Measurements from ENCODE around the gene RBPJ.
"Not testable (repeated sequence)": the region's sequence is repeated elsewhere in the genome, so short reads cannot be mapped to it uniquely, and the experiment has no call there.

Gene RBPJ

DNA sequence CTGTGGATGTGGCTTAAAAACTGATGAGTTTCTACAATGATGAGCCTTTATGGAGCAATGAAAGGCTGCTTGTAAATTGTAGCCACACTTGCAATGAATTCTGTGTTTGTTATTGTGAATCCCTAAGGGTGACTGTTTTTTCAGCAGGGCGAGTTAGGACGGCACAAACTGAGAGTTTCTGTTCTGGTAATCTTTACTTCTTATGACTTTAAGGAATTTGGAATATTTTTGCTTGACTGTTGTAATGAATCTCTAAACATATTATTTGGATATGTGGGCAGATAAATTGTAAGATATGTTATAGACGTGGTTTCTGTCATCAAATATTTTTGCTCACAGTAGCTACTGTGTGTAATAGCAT lies 22.2 kb downstream of the RBPJ start:
- DNase-seq = no peak

DNA sequence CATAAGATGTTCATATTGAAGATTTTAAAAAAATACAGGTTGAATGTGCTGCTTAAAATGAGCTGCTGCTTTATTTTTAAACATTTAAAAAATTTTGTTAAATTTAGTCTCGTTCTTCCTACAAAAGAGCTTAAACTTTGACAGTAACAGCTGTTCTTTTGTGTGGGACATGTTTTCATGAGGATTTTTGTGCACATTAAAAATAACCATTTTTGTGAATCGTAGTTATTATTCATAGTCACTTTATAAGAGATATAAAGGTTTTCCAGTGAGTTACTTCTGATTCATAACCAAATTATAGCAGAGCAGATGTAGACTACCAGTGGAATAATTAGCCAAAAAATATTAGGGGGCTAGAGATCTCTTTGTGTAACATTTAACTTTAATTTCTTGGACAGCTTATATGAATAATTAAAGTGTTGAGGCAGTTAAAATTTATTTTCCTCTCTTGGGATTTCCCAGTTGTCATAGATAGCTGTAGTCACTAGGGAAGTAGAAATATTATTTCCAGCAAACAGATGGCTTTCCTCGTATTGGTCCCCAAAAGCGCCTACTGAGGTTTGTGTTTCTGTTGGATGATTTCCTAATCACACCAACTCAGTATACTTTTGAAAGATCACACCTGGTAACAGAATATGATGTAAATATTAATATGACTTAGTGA lies 24.2 kb downstream of the RBPJ start:
- no peak for DNase-seq

DNA sequence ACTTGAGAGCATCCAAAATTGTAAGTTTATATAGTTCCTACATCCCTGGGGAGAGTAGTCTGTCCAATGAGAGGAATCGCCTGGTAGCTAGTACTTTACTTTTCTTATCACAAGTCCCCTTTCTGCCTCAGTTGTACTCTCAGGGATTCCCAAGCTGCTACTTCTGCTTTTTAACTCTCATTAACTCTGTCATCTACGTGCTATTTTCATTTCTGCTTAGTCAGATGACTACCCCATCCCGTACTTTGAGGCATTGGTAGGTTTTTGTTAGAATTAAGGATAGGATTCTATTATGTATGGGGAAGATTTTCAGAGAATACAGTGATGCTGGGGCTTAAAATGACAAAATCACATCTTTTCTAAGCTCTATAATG lies 24.7 kb downstream of the RBPJ start:
- DNase-seq = no peak

DNA sequence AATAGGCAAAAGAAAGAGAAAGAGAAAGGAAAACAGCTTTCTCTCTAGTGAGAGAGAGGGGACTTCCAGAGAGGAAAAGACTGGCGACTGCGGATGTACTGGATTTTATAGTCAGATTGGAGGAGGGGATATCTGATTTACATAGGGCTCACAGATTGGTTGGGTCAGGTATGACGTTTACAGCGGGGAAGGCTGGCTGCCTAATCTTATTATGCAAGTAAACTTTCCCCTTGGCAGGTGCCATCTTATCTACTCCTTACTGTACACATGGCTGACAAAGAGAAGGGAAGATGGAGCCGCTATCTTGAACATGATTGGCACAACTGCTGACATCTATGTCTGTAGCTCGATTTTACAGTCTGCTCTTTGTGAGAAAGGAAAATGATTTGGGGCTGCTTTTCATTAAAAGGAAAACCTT lies 25.4 kb downstream of the RBPJ start:
- no peak for DNase-seq

DNA sequence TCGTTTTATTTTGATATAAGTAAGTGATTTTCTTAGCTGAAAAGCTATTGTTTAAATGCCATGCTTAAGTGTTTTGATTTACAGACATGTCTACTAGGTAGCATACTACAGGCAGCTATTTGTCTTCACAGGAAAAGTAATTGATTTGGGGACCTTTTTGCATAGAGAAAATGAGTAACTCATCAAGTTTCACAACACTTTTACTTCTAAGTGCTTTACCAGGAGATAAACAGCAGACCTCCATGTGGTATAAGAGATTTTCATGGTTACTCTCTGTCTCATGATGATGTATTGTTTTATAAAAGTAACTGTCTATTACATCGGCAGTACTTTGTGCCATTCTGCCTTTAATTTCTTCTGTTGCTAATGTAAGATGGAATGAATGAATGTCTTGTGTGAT lies 28.7 kb downstream of the RBPJ start:
- DNase-seq = no peak

DNA sequence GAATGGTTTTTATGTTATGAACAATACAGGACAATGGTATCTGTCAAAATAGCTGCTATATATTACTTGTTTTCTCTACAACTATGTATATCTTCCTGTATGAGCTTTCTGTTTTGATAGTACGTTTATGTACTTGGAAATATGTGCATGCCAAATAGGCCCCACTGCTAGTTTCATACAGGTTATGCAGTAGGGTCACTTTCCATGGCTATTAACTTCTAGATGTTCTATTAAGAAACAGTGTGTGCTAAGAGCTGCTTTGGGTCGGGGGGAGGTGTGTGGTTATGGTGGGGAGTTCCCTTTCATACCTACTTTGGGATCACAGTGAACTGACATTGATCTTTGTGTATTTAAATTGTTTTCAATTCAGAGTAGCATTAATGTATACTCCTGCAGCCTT lies 30.9 kb downstream of the RBPJ start:
- DNase-seq = no peak

DNA sequence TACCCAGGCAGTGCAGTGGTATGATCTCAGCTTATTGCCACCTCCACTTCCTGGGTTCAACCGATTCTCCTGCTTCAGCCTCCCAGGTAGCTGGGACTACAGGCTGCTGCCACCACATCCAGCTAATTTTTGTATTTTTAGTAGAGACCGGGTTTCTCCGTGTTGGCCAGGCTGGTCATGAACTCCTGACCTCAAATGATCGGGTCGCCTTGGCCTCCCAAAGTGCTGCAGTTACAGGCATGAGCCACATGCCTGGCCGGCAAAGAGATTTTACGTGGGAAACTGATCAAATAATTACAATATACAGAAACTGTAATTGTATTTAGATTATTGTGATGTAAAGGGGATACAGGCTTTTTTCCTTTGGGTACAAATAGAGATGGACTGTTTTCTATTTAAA lies 33.7 kb downstream of the RBPJ start:
- DNase-seq = no peak

DNA sequence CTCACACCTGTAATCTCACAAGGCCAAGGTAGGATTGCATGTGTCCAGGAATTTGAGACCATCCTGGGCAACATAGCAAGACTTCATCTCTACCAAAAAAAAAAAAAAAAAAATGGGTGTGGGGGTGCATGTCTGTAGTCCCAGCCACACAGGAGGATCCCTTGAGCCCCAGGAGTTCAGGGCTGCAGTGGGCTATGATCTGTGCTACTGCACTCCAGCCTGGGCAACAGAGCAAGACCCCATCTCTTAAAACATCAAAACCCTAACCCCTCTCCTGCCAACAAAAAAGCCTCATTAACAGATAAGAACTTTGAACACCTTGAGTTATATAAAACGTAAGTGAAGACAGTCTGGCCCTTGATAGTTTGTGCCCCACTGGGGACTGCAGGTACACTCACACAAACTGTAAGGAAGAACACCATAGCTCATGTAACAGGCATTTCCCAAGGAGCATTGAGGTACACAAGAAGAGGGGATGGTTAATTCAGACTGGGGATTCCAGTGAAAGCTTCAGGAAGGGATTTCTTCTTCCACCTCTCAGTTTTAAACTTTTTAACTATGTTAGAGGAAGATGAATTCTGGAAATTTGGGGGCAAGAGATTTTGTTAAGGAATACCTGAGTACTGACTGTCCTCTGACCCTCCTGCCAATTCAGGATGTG lies 34.7 kb downstream of the RBPJ start:
- no peak for DNase-seq

DNA sequence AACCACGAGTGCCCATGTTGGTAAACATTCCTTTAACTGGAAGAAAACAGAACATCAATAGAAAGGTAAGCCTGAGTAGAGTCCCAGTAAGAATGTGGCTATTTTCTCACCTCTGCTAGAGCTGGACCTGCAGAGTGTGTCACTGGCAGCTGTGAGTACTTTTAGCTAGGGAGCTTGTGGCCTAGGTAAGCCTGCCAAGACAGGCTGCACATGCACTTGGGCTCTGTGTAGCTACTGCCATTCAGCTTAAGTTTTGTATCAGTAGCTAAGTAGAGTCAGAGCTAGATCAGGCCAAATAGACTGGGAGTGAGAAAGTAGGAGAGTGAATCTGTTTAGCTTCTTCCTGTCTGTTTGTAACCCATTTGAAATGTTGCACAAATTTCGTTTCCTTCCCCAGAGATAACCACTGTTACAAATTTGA lies 35.3 kb downstream of the RBPJ start:
- no peak for DNase-seq

DNA sequence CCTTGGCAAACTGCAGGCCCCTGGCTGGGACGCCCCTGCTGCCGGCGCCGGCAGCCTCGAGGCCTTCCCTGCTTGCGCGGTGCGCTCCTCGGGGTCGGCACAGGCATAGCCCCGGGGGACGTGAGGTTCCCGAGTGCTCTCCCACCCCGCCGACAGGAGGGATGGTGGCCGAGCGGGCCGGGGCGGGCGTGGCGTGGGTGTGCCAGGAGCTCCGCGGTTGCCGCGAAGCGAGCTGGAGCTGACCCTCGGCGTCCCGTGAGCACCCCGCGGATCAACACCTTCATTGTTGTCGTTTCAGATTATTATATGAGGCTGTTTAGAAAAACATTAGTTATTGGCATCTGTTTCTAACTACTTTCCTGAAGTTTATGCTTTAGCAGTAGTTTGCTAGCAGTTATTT lies 38.7 kb downstream of the RBPJ start:
- DNase-seq = not testable (repeated sequence)

DNA sequence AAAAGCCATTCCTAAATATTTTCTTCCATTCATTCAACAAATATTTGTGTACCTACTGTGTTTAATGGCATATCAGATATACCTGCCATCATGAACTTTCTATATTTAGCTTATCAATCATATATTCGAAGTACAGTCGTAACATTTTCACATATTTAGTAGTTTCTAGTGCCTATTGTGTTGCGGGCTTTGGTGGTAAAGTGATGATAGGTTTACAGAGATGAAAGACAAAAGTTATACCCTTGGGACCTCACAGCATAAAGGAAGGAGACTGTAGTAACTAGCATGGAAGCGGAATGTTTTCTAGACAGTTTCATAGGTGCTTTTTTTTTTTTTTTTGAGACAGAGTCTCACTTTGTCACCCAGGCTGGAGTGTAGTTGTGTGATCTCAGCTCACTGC lies 39.5 kb downstream of the RBPJ start:
- DNase-seq = no peak

DNA sequence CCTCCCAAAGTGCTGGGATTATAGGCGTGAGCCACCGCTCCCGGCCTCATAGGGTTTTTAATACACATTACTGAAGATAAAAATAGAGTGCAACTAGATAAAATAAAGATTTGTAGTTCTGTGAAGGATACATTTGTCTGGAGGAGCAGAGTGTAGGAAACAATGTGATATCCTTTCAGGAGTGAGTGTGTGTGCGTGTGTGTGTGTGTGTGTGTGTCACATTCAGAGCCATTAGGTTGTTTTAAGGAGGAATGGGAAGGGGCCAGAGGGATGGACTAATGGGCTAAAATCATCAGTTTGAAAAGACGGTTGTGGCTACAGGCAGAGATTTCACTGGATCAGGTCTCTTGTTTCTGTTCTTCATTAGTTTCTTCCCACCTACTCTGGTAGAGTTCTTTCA lies 40.0 kb downstream of the RBPJ start:
- no peak for DNase-seq

DNA sequence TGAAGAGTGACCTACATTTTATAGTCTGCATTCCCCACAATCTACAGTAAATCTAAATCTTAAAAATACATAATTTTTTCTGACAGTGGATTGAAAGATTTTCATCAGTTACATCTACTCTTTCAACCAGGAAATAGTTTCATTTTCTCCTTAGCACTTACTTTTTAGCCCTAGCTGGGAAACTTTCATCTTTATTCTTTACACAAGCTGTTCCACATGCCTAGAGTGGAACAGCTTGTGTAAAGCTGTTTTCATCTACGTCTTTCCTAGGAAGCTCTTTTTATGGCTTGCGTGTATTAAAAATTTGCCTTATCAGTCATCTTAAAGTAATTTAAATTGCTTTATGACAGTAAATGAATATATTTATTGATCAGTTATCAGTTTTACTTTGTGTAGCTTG lies 40.5 kb downstream of the RBPJ start:
- no peak for DNase-seq

DNA sequence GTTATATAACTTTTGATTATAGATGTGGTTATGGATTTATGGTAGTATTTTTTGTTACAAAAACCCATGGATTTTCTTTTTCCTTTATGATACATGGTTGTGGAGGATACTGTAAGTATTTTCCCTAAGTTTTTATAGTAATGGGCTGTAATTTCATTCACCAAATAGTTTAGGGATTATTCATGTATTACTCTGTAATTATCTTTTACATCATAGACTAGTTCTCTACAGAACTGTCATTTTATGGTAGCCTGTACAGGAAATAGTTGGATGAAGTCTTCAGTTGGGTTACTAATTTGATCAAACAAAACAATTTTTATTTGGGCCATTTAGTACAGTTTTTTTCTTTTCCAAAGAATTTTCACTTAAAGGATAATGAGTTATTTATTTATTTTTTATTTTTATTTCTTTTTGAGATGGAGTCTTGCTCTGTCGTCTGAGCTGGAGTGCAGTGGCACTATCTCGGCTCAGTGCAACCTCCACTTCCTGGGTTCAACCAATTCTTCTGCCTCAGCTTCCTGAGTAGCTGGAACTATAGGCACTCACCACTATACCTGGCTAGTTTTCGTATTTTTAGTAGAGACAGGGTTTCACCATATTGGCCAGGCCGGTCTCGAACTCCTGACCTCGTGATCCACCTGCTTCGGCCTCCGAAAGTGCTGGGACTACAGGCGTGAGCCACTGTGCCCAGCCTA lies 42.1 kb downstream of the RBPJ start:
- DNase-seq = no peak

DNA sequence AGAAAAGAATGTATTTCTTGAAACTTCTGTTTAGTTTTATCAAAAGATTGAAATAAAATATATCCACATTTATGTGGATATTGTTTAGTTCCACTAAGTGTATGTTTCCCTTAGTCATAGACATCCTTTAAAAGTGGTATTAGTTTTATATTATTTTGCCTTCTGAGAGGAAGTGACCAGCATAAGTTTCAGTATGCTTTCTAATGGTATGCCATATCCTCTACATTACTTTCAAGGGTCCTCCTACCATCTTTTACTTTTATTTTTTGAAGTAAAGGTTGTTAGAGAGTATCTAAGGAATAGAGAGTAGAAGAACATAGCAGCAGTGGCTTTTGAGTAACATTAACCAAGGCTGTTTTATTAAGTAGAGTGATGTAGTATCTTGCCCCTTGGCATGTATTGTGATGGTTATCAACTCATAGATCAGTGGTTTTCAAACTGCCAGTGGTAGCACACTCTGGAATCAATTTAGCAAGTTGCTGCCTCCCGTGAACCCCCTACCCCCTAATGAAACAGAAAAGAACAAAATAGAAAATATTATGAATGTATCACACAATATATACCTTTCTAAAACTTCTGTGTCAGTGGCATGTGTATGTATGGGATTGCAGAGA lies 44.8 kb downstream of the RBPJ start:
- no peak for DNase-seq

DNA sequence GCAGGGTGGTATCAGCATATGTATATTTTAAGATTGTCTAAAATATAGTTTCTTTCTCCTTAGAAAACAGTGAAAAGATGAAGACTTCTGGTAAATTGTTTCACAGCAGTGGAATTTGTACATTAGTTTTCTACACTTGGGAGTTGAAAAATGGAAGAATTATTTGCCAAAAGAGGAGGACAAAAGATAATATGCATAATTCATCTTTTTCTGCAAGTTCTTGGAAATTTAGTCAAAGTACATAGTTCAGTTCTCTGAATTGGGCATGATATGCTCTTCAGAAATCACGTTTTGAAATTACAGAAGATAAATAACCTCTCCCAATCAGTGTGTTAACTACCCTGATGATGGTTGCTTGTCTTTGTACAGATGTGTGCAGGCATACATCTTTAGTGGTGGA lies 47.0 kb downstream of the RBPJ start:
- DNase-seq = no peak

DNA sequence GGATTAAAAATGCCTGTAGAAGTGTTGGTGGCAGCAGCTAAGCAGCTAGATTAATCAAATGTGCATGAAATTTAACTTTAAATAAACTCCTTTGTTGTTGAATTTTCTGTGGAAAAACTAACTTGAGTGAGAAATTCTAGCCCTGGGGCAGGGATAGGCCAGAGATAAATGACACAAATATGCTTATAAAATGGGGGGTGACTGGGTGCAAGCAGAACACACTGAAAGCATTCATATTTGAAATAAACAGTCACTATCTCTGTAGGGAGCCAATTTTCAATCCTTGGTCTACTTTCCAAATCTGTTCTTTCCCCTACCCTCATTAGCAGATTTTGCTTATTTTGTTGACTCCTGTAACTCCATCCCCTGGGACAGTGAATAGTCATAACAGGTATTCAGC lies 47.9 kb downstream of the RBPJ start:
- DNase-seq = no peak

DNA sequence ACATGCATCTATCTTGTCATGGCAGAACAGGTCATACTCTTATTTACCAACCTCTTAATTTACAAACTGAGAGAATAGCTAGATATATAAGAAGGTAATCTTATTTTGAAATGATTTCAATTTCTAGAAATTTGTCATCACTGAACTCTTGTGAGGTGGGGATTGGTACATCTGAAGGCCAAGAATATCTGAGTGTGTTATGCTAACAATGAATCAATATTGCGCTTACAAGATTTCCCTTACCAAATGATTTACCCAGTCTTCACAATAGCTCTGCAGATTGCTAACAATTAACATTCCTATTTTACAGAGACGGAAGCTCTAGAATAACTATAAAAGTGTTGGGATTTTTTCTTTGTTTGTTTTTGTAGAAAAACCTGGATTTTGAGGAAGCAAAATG lies 48.3 kb downstream of the RBPJ start:
- no peak for DNase-seq

DNA sequence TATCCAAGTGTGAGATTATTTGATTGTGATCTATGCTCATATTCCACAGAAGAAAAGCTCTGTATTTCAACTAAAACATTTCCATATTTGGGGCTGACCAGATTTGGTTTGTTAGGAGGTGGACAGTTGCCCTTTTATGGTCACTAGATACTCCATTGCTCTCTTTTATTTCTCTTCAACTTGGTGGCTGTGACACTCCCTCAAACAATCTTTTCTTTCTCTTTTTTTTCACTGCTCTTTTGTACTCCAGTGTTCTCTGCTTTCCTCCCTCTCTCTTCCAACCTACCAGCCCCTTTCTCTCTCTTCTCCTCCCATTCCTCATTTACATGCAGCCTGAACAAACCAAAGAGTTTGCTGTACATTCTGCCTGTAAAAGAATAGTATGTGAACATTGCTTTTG lies 48.8 kb downstream of the RBPJ start:
- no peak for DNase-seq

DNA sequence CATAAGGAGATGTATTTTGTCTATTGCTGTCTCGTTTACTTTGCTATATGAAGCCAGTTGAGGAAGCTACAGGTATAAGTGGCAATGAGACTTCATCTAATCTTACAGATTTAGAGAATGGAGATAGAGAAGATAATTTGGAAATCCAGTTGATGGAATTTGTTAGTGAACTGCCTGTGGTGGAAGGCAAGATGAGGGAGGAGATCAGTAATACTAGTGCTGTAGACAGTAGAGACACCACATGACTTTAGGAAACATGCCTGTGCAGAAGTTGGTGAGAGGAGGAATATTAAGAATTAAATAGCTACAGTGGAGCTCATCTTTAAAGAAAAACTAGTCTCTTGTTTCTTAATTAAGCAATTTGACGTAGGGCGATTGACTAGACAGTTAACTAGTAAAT lies 51.3 kb downstream of the RBPJ start:
- DNase-seq = no peak

DNA sequence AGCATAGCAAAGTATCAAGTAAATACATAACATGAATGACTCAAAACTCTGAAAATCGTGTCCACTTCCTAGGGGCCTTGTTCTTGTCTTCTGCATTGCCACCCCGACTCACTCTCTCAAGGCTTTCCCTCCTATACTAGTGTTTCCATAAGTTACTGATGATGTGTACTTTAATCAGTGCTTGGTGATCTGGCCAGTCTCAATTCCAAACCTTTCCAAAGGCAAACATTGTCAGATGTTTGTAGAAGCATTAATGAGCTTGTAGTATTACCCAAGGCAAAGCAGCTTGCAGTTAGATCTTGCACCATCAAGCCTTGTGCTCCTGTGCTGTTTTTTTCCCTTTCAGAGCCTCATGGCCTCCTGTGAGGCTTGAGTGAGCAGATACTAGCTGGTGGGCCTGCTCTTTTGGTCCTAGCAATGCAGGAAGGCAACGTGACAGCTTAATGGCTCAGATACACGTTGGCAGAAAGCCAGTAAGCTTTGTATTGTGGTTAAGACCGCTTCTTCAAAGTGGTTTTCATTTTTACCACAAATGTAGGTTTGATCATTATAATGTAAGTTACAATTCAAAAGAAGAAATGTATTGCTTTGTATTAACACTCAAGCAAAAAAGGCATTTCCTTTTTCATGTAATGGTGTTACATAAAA lies 51.8 kb downstream of the RBPJ start:
- peak; percentile 34 for DNase-seq

DNA sequence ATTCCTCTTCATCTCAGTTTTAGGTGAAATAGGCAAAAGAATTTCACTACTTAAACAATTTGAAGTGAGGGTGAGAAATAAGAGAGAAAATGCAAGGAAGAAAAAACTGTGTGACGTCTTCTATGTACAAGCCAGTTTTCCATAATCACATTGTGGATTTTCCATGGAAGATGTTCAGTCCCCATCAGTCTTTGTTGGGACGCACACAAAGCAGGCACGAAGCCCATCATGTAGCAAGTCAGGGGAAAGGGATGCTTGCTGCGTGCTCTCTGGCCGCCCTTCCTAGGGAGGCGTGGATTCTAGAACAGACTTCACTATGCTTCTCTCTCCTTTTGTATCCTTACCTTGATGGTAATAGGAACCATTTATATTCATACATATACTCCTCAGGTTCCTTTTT lies 54.7 kb downstream of the RBPJ start:
- no peak for DNase-seq

All from activated T-cell treated with anti-CD3 and anti-CD28 coated beads, Interleukin-2, amount 50 U/mL, for 1 hour (primary cell).